Suppressor macrophage treated with lipopolysaccharide for 4 hours (primary cell): ENCODE measurements around the gene AASS.
"Not testable (repeated sequence)": the region's sequence is repeated elsewhere in the genome, so short reads cannot be mapped to it uniquely, and the experiment has no call there.

ENCODE experiments used
- DNase-seq: peaks from one replicate; pipeline ENCODE4 v3.0.0-alpha.2; 2020

AASS gene

DNA sequence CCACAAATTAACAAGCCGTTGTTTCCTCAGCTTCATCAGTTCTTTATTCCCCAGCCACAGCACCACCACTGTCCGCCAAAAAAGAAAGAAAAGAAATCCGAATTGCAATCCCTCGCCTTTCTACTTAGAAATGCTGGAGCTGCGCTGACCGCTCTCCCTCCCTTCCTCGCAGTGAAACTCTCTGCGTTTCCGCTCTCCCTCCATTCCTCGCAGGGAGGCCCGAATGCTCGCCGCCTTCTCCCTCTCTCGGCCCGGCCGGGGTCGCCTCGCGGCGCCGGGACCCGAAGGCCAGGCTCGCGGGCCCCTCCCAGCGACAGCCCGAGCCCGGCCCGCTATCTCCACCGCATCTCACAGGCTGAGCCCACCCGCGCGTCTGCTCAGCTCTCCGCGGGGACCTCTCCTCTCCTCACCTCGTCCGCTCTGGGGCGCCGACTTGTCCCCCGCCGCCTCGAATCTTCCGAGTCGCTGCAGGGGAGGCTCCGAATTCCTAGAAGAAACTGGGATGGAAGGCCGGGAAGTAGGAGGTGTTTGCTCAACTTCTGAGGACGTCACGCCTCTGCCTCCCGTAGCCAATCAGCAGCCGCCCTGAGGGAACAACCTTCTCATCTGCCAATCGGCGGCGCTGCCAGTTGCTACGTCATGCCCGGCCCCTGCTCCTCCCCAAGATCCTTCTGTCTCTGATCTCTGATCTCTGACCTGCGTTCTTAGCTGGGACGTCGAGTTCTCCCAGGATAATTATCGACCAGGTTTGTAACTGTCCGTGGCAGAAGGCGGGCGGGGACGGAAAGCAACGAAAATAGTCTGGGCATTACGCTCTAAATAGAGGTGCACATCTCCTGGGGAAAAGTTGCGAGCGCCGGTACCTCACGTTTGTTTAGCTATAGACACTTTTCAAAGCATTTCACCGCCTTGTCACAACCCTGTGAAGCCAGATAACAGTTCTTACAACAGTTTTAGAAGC, at the start of gene AASS:
Gene AASS (minus strand): TSS at position 499 of the 961 bp plus-strand sequence. CDS start 10,523 bp downstream, outside the sequence.
- DNase-seq = peak; percentile 92

DNA sequence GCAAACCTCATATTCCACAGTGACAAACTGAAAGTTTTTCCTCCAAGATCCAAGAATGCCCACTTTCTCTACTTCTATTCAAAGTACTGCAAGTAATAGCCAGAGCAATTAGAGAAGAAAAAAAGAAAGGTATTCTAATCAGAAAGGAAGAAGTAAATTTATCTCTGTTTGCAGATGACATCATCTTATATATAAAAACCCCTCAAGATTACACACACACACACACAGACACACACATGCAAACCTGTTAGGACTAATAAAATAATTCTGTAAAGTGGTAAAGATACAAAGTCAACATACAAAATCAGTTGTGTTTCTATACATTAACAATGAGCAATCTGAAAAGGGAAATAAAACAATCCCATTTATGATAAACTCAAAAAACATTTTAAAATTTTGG, 44.7 kb upstream of the AASS start:
- no peak for DNase-seq

GRCh38 chr7:122183106-122183505, 39.1 kb upstream of the AASS start:
- DNase-seq = no peak

DNA sequence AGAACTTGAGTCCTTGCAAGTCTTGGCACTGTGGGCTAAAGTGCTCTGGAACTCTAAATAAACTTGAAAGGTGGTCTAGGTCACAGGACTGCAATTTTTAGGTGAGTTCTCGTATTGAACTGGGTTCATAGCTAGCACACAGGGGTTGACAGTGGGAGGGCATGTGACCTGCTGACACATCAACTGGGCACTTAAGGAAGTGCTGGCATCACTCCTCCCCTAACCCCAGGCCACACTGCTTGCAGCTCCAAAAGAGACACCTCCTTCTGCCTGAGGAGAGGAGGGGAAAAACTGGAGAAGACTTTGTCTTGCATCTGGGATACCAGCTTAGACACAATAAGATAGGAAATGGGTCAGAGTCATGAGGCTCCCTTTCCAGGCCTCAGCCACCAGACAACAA, 38.0 kb upstream of the AASS start:
- DNase-seq = no peak

DNA sequence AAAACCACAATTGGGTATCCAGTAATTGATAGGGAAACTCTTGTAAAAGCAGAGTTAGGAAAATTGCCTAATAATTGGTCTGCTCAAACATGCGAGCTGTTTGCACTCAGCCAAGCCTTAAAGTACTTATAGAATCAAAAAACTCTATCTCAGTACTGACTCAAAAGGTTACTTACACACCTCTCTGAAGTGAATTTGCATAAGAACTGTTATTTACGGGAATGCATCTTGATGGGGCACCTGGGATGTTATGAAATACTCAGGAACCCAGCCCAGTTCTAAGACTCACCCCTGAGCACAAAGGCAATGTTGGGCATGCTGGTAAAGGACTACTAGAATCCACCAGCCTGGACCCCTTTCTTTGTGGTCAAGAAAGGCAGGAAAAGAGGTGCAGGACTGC, 28.1 kb upstream of the AASS start:
- DNase-seq = not testable (repeated sequence)

DNA sequence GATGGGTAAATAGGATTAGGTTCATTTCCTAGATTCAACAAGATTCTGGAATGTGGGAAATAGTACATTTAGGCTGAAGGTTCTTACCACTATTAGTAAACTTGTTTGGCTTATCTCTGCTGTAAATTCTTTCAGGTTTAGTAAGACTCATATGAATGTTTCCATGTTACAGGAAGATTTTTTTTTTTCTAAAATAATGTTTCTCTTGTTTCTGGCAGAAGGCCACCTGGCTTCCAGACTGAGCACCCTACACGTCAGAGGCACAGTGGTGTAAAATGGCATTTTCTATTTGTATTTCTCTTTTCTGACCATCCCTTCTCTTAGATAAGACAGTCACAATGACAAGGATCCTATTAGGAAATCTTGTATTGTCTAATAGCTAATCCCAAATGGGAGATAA, 22.7 kb upstream of the AASS start:
- DNase-seq = no peak

GRCh38 chr7:122166275-122166674, 22.2 kb upstream of the AASS start:
- DNase-seq = no peak

GRCh38 chr7:122161628-122162027, 17.6 kb upstream of the AASS start:
- DNase-seq = no peak

- DNase-seq = no peak
These were observed 11.5 kb upstream of the AASS start for GRCh38 chr7:122155566-122155965.

- DNase-seq = no peak
These were observed 4.8 kb upstream of the AASS start for GRCh38 chr7:122148878-122149277.

- DNase-seq = no peak
These were observed 4.0 kb upstream of the AASS start for GRCh38 chr7:122148081-122148480.

- no peak for DNase-seq
These were observed 2.0 kb upstream of the AASS start for GRCh38 chr7:122145937-122146645.

GRCh38 chr7:122143376-122143750, 686 bp downstream of the AASS start:
- DNase-seq = no peak

DNA sequence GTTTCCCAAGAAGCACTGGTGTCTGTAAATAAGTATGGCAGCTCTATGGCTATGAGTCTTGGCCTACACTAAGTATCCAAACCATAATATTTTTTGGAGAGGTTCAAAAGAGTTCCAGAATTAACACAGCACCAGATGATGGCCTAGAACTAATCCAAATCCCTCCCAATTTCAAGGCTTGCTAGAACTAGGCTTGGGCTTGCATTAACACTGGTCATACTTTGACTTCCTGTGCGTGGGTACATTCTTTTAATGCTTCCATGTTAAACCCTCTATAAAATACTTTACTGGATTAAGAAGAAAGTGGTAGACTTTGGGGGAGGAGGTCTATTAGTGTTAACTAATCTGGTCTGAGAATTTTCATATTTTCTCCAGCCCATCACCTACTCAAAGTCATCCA, 3.1 kb downstream of the AASS start:
- DNase-seq = no peak

GRCh38 chr7:122137251-122138077, 6.6 kb downstream of the AASS start:
- no peak for DNase-seq

DNA sequence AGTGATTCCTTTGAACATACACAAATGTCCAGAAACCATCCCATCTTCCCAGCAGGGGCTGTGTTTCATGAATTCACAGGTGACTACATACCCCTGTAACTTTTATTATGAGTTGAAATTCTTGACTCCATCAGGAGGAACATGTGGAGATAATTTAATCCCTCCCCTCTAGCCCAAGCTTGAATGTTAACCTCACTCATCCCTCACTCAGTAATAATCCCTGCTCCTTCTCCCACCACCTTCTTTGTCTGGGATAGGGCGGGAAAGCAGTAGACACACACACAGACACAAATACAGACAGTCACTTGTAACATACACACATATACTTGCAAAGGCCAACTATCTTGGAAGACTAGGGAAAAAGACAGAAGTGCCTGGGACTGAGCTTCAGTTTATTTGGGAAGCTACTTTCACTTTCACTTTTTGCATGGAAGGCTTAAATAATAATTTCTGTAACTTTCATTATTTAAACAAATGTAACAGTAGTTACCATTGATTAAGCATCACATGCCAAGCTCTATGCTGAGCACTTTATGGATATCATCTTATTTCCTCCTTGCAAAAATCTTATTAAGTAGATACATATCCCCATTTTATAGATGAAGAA, 7.3 kb downstream of the AASS start:
- peak; percentile 23 for DNase-seq

DNA sequence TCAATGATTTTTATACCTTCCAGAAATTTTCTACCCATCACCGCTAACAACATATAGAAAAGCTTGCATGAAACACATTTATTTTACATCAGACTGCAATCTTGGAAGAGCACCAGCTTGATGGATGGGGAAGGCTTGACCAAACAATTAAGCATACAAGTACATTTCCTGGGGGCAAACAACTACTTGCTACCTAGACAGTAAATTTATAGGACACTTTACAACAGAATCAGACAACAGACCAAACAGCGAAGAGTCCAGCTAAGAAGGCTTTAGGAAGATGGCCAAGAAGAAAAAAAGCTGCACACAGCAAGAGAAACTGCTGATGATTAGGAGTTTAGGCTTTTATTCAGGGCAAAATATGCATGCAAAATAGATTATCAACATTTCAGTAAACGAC, 8.0 kb downstream of the AASS start:
- no peak for DNase-seq

DNA sequence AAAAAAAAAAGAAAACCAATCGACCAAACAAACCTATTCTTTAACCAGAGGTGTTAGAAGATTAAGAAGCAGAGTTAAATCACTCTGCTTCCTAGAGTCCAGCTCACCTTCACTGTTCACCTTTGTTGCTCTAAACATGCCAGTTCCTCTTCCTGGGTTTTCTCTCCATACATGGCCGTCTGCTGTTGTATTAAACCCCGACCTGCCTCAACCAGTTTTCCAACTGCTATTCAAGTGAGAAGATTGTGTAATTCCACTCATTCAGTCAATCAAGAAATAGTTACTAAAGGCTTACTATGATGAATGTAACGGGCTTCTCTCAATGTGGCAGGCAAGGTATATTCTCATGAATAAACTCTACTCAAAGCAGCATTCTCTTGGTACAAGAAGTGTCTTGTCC, 8.8 kb downstream of the AASS start:
- DNase-seq = no peak

DNA sequence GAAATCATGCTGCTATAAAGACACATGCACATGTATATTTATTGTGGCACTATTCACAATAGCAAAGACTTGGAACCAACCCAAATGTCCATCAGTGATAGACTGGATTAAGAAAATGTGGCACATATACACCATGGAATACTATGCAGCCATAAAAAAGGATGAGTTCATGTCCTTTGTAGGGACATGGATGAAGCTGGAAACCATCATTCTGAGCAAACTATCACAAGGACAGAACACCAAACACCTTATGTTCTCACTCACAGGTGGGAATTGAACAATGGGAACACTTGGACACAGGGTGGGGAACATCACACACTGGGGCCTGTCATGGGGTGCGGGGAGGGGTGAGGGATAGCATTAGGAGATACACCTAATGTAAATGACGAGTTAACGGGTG, 9.3 kb downstream of the AASS start:
- not testable (repeated sequence) for DNase-seq

GRCh38 chr7:122133477-122133876, 10.6 kb downstream of the AASS start:
- DNase-seq = no peak

DNA sequence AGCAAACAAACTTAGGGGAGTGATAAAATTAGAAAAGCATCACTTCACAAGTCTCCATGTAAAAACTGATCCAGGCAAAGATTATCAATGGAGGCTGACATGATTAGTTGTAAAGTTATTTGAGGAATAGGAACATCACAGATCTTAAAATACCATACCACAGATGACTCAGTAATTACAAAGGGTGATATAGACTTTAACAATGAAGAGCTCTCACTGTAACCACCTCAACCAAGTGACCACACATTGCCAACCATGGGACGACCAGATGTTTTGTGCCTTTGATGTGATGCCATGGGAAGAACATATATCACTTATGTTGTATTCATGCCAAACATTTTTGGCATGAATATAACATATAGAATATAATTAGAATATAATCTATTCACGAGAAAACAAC, 11.7 kb downstream of the AASS start:
- DNase-seq = no peak

DNA sequence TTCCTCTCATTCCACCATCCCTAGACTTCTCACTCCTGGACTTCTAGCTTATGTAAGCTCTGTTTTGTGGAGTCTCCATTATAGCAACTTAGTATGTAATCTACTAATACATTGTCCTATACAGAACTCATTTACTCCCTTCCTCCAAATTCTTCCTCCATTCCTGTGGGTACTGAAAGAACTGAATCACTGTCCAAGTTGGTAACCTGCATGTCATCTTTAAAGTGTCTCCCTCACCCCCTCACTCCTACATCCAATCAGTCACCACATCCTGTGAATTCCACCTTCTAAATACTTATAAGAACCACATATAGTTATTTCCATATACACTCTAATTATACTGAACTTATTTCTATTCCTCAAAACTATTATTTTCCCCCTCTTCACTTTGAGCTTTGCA, 20.3 kb downstream of the AASS start:
- DNase-seq = no peak

DNA sequence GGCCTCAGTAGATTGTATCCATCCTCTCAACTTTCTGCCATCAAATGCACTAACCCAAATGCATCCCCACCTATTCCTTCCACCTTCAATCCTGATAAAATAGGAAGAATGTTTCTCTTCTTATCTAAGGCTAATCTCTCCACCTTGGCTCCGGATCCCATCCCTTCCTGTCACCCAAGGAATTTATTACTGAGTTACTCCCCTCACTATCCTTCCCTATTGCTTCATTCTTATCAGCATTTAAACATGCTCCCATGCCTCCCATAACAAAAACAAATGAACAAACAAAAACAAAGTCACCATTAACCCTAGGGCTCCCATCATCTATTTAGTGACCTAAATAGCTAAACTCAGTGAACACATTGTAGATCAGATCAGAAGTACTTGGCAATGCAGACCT, 25.3 kb downstream of the AASS start:
- no peak for DNase-seq
